Measurements from ENCODE around the gene CCDC177.

The CCDC177 gene

DNA sequence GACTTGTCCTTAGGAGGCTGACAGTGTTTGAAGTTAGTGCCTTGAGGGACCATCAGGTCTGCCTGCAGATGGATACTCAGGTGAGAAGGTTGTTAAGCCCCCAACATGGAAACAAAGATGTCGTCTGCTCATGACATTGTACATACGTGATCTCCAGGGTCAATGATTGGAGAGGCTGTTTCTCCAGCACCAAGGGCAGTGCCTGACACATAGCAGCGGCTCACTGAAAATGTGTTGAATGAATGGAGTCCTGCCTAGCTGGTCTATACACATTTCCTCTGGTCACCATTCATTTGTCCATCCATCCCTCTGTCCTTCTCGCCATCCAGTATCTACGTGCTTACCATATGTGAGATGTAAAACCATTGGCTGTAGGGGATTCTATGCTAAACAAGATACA lies 7.1 kb downstream of the CCDC177 start:
- no peak for DNase-seq (ENCODE audit: low read depth in 2 of 2)

DNA sequence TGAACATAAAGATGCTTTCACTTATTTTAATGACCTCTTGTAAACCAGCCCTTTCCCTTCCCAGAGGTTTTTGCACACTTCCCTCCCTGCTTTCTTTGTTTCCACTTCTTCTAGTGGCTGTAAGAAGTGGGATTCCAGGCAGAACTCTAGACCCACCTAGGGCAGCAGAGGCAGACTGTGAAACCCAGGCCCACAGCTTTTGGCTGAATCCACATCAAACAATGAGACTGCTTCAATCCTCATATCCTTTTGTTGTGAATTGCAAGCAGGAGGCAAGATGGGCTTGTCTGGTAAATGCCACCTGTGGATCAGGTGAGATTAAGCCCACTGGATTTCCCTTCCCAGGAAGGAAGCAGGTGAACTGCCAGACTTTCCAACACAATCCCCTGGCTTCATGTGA lies 12.8 kb downstream of the CCDC177 start:
- no peak for DNase-seq (ENCODE audit: low read depth in 2 of 2)

- no peak for DNase-seq (ENCODE audit: low read depth in 2 of 2)
Measured at GRCh38 chr14:69560826-69561225, 13.8 kb downstream of the CCDC177 start.

GRCh38 chr14:69559581-69560011 lies 15.1 kb downstream of the CCDC177 start:
- no peak for DNase-seq (ENCODE audit: low read depth in 2 of 2)

DNA sequence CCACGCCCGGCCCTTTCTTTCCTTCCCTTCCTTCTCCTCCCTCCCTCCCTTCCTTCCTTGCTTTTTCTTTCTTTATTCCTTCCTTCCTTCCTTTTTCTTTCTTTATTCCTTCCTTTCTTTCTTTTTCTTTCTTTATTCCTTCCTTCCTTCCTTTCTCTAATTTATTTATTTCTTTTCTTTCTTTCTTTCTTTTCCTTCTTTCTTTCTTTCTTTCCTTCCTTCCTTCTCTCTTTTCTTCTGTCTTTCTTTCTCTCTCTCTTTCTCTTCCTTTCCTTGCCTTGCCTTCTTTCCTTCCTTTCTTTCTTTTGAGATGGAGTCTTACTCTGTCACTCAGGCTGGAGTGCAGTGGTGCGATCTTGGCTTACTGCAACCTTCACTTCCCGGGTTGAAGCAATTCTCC lies 15.9 kb downstream of the CCDC177 start:
- no peak for DNase-seq (ENCODE audit: low read depth in 2 of 2)

DNA sequence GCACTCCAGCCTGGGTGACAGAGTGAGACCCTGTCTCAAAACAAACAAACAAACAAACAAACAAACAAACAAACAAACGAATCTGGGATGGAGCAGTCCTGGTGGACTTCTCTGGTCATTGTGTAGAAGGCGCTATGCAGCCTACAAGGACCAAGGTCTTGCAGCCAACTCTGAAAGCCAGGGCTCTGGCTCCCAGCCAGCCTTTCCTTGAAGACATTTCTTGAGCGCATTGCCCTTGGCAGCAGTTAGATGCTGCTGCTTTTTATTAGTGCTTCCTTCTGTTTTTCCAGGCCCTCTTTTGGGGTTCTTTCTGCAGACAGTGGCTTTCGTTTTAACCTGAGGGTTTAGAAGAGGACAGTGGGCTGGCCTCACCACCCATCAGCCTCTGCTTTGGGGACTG lies 20.2 kb downstream of the CCDC177 start:
- no peak for DNase-seq (ENCODE audit: low read depth in 2 of 2)

DNA sequence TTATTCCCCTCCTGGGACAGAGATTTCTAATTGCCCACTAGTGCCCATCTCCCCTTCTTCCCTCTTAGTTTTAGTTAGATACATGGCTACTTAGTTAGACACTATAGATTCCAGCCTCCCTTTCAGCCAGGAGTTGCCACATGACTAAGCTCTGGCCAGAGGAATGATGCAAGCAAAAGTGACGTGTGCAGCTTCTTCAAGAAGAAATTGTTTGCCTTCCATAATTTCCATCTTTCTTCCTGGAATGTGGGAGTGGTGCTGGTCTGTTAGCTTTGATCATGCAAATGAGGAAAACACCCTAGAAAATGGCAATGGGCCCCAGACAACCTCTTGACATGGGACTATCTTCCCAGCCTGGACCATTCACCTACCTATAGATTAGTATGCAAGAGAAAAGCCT lies 21.4 kb downstream of the CCDC177 start:
- DNase-seq (ENCODE audit: low read depth in 2 of 2) = no peak

DNA sequence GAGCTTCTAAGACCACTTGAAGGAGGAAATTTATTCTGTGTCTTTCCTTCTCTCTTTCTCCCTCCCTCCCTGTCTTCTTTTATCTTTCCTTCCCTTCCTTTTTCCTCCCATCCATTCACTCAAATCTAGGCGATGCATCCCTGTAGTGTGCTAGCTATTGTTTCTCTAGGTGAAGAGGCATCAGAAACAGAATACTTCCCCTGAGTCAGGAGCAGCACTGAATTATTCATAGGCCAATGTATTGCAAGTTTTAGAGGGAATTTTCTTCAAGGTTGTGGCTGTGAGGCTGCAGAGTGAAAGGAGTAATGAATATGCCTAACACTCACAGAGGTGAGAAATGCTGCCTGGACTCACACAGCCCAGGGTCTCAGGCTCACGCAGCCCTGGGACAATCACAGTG lies 23.2 kb downstream of the CCDC177 start:
- DNase-seq (ENCODE audit: low read depth in 2 of 2) = no peak

DNA sequence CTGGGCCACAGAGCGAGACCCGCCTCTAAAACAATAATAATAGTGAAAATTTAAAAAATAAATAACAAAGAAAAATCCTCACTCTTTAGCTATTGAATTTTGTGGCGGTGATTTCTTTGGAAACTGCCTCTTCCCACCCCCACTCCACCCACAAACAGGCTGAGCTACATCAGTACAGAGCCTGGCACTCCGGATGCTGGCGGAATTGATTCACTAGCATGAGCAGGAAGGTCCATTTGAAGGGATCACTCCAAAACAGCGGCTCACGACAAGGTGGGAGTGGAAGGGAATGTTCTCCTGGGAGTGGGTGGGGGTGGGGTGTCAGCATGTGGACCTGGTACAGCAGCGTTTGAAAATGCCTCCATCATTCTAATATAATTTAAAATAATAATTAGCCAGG lies 26.1 kb downstream of the CCDC177 start:
- no peak for DNase-seq (ENCODE audit: low read depth in 2 of 2)

- no peak for DNase-seq (ENCODE audit: low read depth in 2 of 2)
Measured at GRCh38 chr14:69547701-69548348, 26.8 kb downstream of the CCDC177 start.

- peak in 1 of 2 donors; percentile 3 for DNase-seq (ENCODE audit: low read depth in 2 of 2)
Measured at GRCh38 chr14:69543341-69544115, 31.1 kb downstream of the CCDC177 start.

GRCh38 chr14:69542311-69542710 lies 32.4 kb downstream of the CCDC177 start:
- DNase-seq (ENCODE audit: low read depth in 2 of 2) = no peak

GRCh38 chr14:69540654-69541335 lies 33.9 kb downstream of the CCDC177 start:
- no peak for DNase-seq (ENCODE audit: low read depth in 2 of 2)

DNA sequence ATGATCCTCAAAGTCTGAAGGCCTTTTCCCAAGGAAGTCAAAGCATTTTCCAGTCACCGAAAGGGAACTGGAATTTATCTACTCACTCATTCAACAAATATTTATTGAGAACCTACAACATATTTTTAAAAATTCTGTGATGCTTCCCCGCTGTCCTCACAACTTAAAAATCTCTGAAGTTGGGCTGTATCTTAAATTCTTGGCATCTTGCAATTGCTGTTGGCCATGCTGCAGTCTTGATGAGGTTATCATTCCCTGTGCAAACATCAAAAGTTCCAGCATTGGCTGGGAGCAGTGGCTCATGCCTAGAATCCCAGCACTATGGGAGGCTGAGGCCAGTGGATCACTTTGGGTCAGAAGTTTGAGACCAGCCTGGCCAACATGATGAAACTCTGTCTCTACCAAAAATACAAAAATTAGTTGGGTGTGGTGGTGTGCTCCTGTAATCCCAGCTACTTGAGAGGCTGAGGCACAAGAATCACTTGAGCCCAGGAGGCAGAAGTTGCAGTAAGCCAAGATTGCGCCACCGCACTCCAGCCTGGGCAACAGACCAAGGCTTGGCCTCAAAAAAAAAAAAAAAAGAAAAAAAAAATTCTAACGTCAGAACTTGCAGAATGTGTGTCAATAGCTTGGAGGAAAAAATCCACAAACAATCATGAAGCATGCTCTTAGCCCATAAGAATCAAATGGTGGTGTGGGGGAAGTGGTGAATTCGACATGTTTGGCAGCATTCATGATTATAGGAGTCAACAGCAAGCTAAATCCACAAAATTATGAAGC lies 34.9 kb downstream of the CCDC177 start:
- no peak for DNase-seq (ENCODE audit: low read depth in 2 of 2)

DNA sequence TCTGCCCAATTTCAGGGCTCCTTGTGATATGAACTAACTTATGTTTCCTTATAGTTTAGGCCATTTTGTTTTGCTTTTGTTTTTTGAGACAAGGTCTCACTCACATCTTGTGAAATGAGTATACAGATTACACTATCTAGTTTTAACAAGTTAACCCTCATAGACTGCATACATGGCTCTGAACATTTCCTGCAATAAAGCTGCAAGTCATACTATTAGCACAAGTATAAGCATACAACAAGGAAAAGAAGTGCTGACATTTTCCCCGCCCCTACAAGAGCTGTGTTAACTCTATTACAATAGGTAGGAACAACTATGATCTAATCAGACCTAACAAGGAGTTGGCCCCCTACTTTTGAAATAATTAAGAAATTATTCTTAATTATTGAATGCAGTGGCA lies 35.9 kb downstream of the CCDC177 start:
- DNase-seq (ENCODE audit: low read depth in 2 of 2) = no peak

DNA sequence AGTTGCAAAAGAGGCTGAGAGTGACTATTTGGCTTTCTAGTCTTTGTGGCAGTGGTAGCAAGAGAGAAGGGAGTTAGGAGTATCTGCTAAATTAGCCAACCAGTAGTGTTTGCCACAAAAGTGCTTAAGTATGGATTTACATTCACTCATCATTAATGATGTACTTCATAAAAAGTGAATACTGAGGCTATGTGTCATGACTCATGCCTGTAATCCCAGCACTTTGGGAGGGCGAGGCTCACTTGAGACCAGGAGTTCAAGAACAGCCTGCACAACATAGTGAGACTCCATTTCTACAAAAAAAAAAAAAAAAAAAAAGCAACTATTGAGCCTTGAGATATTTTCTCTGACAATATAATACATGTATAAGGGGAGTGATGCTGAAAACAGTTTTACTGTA lies 36.8 kb downstream of the CCDC177 start:
- no peak for DNase-seq (ENCODE audit: low read depth in 2 of 2)

DNA sequence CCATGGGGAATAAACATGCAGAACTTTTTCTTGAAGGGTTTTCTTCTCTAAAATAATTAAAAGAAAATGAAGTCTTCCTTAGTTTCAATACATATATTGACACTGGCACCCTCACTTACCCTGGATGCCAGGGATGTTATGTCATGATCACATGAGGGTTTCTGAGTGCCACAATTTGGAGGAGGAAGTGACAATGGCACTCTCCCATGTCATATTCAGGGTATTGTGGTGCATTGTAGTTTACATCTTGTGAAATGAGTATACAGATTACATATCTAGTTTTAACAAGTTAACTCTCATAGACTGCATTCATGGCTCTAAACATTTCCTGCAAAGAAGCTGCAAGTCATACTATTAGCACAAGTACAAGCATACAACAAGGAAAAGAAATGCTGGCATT lies 37.7 kb downstream of the CCDC177 start:
- DNase-seq (ENCODE audit: low read depth in 2 of 2) = no peak

GRCh38 chr14:69535230-69535848 lies 39.3 kb downstream of the CCDC177 start:
- DNase-seq (ENCODE audit: low read depth in 2 of 2) = no peak

GRCh38 chr14:69532561-69533340 lies 41.9 kb downstream of the CCDC177 start:
- no peak for DNase-seq (ENCODE audit: low read depth in 2 of 2)

DNA sequence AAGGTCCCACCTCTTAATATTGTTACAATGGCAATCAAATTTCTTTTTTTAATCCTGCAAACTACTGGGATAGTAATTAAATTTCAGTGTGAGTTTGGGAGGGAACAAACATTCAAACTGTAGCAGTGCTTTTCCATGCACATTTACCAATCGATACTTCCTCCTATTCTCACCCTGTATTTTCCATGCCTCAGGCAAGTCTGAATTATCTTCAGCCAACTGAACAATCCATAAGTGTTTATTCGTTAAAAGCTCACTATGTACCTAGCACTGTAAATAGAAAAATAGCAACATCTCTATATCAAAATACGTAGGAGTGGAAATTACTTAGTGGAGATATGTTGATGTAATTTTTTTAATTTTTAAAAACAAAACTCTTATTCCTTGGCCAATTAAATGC lies 43.5 kb downstream of the CCDC177 start:
- DNase-seq (ENCODE audit: low read depth in 2 of 2) = no peak

DNA sequence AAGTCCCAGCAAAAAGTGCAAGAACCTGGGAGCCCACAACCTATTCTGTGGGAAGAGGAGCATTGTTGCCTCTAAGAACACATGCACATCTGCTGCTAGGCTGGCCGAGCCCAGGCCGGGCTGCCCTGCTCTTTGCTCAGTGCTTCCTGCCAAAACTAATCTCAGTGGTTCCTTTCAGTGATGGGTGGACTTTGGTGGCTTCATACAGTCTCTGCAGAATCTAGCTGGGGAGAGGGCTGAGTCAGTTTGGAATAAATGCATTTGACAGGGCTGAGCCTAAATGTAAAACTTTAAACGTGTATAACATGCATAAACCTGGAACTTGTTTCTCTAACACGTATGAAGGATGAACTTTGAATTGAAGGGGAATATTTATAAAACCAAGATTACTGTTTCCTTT lies 44.6 kb downstream of the CCDC177 start:
- DNase-seq (ENCODE audit: low read depth in 2 of 2) = no peak
